Activated CD8-positive, alpha-beta memory T cell treated with anti-CD3 and anti-CD28 coated beads, Interleukin-2, amount 50 U/mL, for 48 hours (primary cell): ENCODE measurements around the gene CCDC70.
"Not testable (repeated sequence)": the region's sequence is repeated elsewhere in the genome, so short reads cannot be mapped to it uniquely, and the experiment has no call there.

Source experiments
- DNase-seq: peaks from one replicate; pipeline ENCODE4 v3.0.0-alpha.2; 2020

Gene CCDC70

DNA sequence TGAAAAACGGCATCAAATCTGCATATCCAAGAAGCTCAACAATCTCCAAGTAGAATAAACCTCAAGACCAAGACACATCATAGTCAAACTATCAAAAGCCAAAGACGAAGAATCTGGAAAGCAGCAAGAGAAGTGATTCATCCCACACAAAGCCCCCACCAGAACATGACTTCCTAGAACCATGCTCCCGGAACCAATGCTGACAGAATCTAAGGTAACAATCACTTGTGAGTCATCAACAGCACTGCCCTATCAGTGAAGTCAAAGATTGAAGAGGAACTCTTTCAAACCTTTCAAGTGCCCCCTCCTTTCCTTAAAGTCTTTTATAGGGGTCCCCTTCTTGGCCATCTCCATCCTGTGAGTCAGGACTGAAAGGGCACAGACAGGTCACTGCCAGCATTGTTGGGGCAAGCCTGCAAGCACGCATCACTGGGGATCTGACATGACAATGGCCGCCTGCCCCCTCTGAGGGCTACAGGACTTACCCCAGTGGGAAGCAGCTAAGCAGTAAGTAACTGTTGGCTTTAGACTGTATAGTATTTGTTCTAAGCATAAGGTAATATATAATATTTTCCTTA lies at the start of gene CCDC70:
Gene CCDC70 (plus strand): TSS at position 247 of the 578 bp plus-strand sequence. CDS start 3,443 bp downstream, outside the sequence.
- DNase-seq, result peak; percentile 71

DNA sequence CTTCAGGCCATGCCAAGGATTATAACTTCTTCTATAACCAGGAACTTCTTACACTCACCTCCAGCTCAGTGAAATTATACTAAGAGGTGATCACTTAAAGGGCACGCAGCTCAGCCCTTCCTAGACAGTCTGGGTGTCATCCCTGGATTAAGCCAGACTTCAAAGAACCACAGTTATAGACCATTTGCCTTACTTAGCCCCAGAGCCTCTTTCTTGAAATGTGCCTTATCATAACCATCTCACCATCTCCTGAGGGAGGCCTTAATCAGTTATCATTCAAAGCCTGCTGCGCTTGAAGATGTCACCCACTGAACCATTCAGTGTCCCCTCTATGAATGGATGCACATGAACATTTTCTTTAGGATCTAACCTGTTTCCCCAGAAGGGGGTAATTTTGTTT lies 47.7 kb upstream of the CCDC70 start:
- DNase-seq, result no peak

DNA sequence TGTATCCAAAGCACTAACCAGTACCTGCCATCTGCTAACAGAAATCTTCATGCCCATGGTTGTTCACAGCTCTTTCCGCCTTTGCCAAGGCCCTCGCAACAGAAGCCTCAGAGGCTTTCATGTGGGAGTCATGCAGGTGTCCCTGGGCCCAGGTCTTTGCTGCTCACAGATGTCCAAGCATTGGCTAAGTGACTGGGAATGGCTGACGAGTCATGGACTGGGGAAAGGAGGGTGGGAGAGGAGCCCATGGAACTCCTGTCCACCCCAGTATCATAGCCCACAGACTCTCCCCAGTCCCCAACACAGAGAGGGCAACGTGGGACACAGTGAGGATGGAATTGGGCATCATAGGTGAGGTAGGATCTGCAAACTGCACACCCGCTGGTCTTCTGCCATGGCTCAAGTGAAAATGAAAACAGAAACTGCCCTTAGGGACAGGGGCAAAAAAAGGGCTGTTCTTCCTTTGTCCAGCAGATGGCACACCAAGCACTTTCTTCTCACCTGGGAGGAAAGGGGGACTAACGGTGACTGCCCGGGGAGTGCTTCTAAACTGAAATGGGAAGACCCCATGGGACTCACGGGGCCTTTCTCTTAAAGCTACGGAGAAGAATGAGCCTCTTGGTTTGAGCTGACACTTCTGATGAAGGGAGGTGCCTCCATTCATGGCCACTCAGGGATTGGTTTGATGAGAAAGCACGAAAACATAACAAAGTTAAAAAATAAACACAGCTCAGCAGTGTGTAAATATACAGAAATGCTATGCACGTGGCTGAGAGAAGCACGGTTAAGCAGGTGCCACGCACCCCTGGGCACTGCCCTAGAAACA lies 46.7 kb upstream of the CCDC70 start:
- DNase-seq, result peak; percentile 82

DNA sequence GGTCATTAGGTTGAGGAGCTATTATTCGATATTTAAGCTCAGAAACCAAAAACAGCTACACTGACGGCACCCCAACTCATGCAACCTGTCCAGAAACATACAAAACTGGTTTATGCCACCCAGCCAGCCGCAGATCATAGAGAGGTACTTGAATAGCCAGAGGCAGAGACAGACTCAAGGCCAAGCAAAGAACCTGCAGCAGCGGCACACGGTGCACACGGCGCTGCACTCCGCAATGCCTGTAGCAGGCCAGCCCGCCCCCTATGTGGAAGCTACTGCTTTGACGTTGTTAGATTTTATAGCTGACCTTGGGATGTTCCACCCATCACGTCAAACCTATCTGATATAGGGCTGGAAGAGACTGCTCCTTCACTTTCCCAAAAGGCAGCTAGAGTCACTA lies 45.9 kb upstream of the CCDC70 start:
- no peak for DNase-seq

DNA sequence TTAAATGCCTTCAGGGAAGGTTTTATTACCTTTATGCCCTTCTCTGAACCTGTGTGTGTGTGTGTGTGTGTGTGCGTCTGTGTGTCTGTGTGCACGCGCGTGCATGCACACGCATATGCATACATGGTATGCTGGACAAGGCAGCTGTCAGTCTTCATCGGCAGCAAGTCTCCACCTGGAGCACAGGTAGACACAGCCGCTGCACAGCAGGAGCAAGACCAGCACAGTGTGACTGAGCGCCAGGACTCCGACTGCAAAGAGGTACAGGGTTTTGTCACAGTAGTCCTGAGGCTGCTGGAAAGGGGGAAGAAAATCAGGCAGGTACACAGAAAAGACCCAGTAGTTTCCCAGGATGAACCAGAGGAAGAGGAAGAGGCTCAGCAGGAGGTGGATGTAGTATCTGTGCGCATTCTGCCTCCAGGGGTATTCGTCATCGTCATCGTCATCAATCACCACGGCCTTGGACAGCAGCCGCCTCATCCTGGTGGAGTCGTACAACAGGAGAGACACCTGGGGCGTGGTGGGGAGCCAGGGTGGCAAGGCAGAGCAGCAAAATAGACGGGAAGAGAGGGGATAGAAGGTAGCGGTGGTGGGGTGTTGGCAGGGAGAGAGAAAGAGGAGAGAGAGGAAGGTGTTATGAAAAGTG lies 45.0 kb upstream of the CCDC70 start:
- no peak for DNase-seq

DNA sequence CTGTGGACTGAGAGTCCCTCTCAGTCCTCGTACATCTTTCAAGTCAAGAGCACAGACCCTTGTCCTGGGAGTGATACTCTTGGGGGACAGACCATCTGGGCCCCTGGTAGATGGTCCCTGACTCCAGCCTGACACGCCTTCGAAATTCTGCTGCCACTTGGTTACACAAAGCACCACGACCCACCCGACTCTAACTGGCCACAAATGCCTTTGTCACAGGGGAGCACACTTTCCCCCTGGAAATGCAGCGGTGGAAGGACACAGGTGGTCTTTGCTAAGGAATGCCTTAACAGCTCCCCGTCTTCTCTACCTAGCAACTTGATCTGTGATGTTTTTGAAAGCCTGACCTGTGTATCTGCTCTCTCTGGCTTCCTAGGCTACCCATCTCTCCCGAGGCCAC lies 44.1 kb upstream of the CCDC70 start:
- DNase-seq, result no peak

DNA sequence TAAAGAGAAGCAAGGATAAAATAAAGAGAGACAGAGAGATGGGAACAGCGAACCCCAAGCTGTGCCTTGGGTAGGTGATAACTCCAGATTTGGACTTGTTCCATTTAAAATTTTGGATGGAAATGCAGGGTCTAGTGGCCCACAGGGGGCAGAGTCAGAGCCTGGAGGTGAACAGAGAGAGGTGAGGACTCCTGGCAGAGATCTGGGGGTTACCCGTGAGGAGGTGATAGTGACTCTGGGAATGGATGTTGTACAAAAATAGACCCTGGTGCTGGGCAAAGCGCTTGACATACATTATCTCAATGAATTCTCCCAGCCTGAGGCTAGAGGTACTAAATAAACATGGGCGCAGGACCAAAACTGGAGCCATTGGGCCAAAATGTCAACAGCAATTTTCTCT lies 43.5 kb upstream of the CCDC70 start:
- no peak for DNase-seq

DNA sequence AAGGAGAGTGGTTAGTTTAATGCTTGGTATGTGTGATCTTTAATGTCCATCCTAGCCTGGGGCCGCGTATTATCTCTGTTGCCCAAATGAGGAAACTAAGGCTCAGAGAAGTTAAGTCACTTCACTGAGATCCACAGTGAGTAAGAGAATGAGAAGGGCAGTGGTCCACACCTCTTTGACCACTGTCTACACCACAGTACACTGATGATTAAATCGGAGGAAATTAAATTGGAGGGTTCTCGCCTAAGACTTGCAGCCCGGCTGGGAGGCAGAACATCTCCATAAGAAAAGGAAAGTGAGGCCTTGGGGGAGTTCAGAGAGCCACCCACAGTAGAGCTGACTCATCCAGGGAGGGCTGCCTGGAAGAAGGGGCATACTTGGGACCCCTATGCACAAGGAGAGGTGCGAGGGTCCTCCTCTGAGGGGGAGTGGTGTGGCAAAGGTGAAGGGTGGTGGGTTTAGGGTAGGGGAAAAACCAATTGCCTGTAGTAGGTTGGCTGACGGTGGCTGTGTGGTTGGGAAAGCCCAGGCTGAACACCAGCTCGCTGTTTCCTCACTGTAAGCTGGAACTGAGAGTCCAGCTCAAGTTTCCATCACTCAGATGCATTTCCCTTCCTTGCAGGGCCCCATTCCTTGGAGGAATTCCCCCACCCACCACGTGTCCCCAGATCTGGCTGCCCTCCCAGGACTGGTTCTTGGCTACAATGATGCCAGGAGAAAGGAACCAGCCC lies 42.8 kb upstream of the CCDC70 start:
- DNase-seq, result no peak

DNA sequence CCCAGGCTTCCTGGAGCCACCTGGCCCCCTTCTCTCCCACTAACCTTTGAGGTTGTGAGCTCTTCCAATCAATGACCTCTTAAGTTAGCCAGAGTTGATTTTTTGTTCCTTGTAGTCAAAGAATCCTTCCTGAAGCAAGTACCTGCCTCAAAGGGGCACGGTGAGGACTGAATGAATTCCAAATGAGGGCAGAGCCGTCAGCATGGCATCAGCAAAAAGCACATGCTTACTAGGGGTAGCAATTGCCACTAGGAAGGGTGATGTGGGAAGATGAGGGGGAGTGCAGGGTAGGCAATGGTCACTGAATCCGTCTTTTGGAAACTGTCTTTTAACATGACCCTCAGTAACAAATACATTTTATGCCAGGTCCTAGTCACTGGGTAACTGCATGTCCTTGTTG lies 42.2 kb upstream of the CCDC70 start:
- DNase-seq, result no peak

DNA sequence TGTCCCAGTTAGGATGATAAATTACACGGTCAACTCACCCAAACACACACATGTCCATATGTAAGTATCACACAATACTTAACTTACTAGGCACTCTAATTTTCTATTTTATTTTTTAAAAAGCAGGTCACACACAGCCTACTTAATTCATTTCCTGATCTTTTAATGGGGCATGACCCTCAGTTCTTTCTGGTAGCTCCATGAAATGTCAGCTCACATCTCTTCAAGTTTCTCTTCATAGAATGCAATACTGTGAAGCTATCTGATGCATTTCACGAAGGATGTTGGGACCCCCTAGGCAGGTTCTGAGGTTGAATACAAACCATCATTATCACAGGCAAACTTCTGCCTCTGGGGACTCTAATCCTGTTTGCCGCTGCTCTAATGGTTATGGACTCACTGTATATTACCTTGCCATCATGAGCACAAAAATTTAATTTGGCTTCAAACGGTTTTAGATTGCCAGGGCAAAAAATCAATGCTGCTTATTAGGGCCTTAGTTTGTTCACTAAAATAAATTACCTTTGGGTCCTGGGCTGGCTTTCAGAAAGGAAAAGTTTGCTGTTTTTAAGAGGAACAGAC lies 41.7 kb upstream of the CCDC70 start:
- no peak for DNase-seq

DNA sequence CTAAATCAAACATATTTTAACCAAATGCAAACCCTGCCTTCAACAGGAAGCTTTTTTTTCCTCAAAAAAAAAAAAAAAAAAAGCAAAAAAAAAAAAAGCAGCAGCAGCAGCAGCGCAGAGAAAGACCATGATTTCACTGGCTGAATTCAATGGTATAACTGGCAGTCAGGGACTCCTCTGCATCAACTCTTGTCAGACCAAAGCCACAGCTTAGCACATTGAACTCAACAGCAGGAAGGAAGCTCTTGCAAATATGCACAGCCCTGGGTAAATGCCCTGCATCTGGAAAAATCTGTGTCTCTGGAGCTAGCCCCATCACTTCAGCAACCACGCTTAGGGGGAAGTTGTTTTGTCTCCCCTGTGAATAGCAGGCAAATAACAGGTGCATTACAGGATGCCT lies 40.2 kb upstream of the CCDC70 start:
- DNase-seq, result no peak

DNA sequence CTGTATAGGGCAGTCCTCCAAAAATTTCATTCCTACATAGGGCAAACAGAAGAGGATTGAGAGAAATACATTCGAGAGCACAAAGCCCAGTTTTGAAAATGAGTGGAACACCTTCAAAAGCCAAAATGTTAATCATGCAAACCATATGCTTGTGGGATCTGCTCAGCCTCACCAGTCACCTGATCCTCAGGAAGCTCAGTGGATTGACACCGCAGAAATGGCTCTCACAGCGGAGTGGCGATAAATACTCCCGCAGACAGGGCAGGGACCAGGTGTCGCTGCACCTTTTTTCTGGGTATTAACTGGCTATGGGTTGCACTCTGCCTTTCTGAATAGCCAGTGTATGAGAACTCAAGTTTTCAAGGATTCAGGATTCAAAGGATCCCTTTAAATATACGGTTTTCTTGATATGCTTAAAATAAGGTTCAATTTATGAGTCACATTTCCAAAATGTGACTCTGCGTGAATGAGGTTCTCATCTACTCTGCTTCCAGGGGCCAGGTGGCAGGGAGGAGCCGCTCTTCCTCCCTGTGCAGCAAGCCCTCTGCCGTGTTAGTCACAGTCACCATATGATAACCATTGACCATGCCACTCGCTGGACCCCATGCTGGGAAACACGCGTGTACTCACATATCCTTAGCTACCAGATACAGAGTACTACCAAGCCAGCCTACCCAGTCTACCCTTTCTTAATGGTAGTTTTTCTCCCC lies 39.5 kb upstream of the CCDC70 start:
- DNase-seq, result no peak

DNA sequence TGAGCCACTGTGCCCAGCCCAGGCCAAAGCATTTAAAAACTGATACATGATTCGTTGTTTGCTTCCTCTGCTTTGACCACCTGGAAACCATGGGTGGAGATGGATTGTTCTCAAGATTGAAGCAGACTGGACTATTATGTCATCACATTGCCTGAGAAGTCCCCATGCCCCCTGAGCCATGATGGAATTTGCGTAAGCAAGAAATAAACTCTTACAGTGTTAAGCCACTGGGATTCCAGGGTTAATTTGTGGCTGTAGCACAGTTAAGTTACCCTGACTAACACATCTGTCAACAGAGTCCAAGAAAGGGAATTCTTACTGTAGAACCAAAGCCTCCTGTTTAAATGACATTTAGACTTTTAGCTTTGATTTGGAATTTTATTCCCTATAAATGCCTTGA lies 38.4 kb upstream of the CCDC70 start:
- DNase-seq, result no peak

DNA sequence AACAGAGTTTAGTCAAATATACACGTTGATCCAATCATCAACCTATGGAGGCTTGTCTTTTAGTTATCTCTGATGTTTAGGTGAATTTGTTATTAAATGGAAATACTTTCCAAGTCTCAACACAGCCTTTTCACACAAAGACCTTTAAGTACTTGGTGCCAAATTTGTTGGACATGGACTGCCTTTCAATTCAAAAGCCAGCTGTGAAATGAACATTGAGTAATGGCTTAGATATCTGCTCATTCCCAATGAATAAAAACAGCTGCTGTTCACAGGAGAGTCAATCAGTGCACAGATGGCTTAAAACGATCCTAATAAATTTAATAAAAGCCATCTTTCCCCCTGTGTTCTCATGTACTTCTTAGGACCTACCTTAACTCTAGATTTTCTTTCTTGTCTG lies 37.9 kb upstream of the CCDC70 start:
- no peak for DNase-seq

DNA sequence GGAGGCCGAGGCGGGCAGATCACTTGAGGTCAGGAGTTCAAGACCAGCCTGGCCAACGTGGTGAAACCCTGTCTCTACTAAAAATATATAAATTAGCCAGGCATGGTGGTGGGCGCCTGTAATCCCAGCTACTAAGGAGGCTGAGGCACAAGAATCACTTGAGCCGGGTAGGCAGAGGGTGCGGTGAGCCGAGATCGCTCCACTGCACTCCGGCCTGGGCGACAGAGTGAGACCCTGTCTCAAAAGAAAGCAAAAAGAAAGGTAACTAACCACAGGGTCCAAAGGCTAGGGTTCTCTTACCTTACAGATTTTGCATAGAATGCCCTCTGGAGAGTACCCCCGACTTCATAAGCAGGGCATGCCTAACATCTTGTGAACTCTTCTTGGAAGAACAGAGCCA lies 37.1 kb upstream of the CCDC70 start:
- DNase-seq, result not testable (repeated sequence)

DNA sequence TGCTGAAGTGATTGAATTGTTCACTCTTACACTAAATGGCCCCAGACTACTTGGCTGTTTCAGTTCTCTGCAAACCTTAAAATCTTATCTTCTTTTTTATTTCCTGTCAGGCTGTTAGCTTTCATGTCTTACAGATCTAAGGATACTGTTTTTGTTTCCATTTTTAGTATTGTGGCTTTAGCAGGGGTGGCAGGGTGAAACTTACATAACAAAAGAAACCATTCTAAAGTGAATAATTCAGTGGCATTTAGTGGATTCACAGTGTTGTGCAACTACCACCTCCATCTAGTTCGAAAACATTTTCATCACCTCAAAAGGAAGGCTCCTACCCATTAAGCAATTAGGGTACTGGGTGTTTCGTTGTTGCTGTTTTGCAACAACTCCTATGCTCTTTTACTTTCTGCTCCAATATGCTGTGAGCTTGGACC lies 36.6 kb upstream of the CCDC70 start:
- DNase-seq, result no peak

DNA sequence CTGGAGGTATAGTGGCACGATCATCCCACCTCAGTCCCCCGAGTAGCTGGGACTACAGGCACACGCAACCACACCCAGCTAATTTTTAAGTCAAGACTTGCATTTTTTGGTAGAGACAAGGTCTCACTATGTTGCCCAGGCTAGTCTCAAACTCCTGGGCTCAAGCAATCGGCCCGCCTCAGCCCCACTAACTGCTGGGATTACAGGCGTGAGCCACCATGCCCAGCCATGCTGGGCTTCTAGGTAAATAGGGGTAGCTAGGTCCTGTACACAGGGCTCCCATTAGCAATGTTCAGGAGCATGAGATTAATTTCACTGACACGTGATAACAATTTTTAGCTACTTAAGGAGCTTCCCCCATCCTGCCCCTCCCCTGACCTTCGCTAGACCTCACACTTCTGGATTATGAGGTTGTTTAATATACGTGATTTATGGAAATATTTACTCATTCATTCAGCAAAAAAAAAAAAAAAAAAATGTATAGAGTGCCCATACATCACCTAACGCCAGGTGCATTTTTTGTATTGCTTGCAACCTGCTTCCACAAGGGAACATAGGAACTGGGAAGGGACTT lies 36.0 kb upstream of the CCDC70 start:
- DNase-seq, result no peak

DNA sequence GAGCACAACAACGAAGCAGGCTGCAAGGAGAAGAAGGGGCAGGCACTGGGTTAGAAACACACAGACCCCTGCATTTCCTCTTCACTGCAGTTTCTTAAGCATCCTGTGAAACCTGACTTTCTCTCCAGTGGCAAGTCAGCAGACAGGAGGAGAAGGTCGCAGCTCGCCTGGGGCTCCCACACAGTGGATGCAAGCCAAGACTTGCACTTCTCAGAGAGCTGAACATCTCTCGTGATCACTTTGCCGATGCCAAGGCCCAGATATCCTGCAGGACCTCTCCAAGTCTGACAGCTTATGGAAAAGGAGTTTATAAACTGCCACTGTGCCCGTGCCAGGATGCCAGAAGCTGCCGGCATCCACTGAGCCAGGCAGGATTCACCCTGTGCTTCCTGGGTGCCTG lies 35.2 kb upstream of the CCDC70 start:
- DNase-seq, result no peak

DNA sequence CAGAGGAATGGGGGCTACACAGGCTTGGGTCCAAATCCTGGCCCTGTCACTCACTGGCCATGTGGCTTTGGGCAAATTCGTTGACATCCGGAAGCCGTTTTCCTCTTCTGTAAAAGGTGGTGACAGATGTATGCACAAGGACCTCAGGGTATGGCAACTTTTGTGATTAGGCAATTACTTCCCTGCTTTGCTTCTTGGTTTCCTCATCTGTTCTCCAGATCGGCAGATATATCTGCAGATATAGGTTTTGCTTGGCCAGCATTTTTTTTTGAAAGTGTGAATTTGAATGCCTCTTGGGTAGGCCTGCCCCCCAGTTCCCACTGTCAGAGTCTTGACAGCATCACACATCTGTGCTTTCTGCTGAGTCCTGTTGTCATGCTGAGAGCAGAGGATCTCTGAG lies 34.5 kb upstream of the CCDC70 start:
- no peak for DNase-seq

DNA sequence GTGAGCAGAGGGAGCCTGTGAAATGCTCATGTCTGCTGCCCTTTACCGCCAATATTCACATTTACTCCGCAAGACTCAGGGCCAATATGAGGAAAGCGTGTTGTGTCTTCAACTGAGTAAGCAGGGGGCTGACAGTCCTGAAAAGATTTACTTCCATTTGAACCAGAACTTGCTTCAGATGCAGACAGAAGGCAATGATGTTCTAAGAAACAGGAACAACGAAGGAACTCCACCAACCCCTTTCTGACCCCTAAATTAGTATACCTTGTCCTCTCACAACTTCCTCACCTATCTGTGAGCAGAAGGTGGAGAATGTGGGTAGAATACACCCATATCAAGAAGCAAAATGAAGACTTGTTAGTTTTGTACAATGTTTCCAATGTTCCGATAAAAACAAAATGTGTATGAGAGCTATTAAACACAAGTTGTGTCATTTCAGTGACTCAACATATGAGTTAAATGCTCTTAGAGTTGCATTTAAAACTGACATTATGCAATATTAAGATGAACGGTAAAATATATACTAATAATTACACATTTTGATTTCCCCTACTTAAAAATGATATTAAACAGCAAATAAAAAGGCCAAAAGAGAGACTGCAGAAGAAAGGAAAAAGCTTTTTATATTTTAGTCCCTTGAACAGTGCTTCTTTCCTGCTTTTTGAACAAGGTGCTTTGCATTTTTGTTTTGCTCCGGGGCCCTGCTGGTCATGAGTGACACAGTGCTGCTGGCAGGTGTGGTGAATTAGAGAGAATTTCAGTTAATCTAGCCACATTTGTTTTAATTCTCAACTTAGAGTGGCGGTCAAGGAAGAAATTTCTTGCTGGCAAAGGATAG lies 32.8 kb upstream of the CCDC70 start:
- no peak for DNase-seq

DNA sequence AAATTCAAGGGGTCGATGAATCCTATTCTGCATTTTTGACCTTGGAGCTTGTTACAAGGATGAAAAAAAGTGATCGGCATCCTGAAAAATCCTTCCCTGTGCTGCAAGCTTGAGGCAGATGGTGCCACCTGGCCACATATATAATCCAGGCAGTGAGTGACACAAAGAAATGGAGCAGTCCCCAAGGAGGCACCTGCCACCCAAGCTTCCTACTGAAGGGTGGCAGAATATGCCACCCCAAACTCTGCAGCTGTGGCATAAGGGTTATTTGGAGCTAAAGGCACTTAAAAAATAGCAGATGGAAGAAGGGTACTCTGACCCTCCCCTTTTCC lies 32.2 kb upstream of the CCDC70 start:
- no peak for DNase-seq
